Sigmoid colon (tissue), 7 donors: ENCODE data around the gene UNC13C. TPM values are rescaled to one million over a fixed set of nuclear protein-coding genes. Genes with fewer than 3 reads are reported as not detected.

Source experiments
- DNase-seq: peaks from one replicate; pipeline ENCODE4 v3.0.0-alpha.2; 2019
- H3K27ac ChIP-seq, 4 donors: fragments of 200-600 bp; sonication (generic); one replicate each; pipeline ENCODE4 v1.5.1; 2016 to 2019; ENCODE audit warnings: mild to moderate bottlenecking in 1 of 4
- H3K27me3 ChIP-seq, 3 donors: fragments of 200-600 bp; sonication (generic); one replicate each; pipeline ENCODE4 v1.5.1; 2019; ENCODE audit warnings: mild to moderate bottlenecking in 1 of 3
- H3K36me3 ChIP-seq, 4 donors: fragments of 200-600 bp; sonication (generic); one replicate each; pipeline ENCODE4 v1.5.1; 2016 to 2019
- H3K4me1 ChIP-seq, 4 donors: fragments of 200-600 bp; sonication (generic); one replicate each; pipeline ENCODE4 v1.5.1; 2017 to 2019
- H3K4me3 ChIP-seq, 4 donors: fragments of 200-600 bp; sonication (generic); one replicate each; pipeline ENCODE4 v1.5.1; 2017 to 2019; ENCODE audit warnings: mild to moderate bottlenecking in 2 of 4, moderate library complexity in 1 of 4
- H3K9me3 ChIP-seq, 4 donors: fragments of 200-600 bp in 3 of 4; sonication (generic) in 3 of 4; one replicate each; pipeline versions ENCODE4 v1.5.1 to v1.6.1; 2013 to 2019
- EP300 ChIP-seq, 4 donors: sonication (generic); formaldehyde crosslinking; IDR thresholded peaks; one replicate each; pipeline ENCODE4 v1.6.1; 2017; ENCODE audit warnings: antibody characterized with exemption in 4 of 4
- POLR2A ChIP-seq, 2 donors: fragments of 450-650 bp; IDR thresholded peaks; one replicate each; pipeline ENCODE4 v1.6.1; 2016; ENCODE audit warnings: antibody characterized with exemption in 2 of 2, mild to moderate bottlenecking in 2 of 2, moderate library complexity in 2 of 2
- POLR2AphosphoS5 ChIP-seq, 4 donors: sonication (generic); formaldehyde crosslinking; IDR thresholded peaks; one replicate each; pipeline ENCODE4 v1.6.1; 2017; ENCODE audit warnings: antibody characterized with exemption in 4 of 4
- WGBS, 2 donors: extraction: QIAGEN DNeasy Blood & Tissue Kit; methylation state at CpG; one replicate each; pipeline ENCODE4 v1.1.7; 2013; 5-methylcytosine and 5-hydroxymethylcytosine counted together
- intact Hi-C: fragments of 100-400 bp; cut with DNase I; formaldehyde crosslinking; loops from one replicate; pipeline ENCODE4 v1.15.1; 2023
- polyA plus RNA-seq, 3 donors: library from polyadenylated mRNA; stranded (reverse); fragments of 200-250 nt; gene quantifications; one replicate each; pipeline ENCODE4 v1.2.3, GENCODE V29; 2013
- total RNA-seq, 4 donors: library from RNA; depleted of rRNA; stranded (reverse); fragments of >200 nt; gene quantifications; one replicate each; pipeline ENCODE4 v1.1.0, GENCODE V29; 2016
- TF ChIP-seq, protein P1 (sequence below), 4 experiments: fragments of 450-650 bp in 3 of 4; fragments of 200-600 bp in 1 of 4; IDR thresholded peaks; one replicate each; pipeline ENCODE4 v1.5.1; 2016 to 2019; ENCODE audit warnings: antibody characterized with exemption in 4 of 4, mild to moderate bottlenecking in 3 of 4, moderate library complexity in 2 of 4
- donor health status: healthy with polysubstance abuse.
- donor health status: Bipolar disorder and iron deficiency.
- donor health status: healthy.

The UNC13C gene
- total and polyA plus RNA-seq, 7 donors, result under 0.01 to 1.7 (median 1.3) TPM; not detected in 1

GRCh38 chr15:54576298-54576935 lies 598.2 kb downstream of the UNC13C start:
- Histone ChIP-seq H3K36me3 (no peaks in the 10 kb centered on the region), H3K9me3 (peaks cover 0 to under 1% (median 0%) of the 10 kb centered on the region in 4 donors), H3K4me3 (no peak overlapping the region), H3K4me1 (no peaks in the 10 kb centered on the region), H3K27me3 (no peaks in the 10 kb centered on the region), H3K27ac (no peak overlapping the region)
- TF ChIP-seq POLR2A (IDR thresholded peaks at IDR 0.05), result no peak
- no peak for TF ChIP-seq POLR2AphosphoS5 (IDR thresholded peaks at IDR 0.05)
- no peak for TF ChIP-seq EP300 (IDR thresholded peaks at IDR 0.05)
- TF ChIP-seq, protein P1, sequence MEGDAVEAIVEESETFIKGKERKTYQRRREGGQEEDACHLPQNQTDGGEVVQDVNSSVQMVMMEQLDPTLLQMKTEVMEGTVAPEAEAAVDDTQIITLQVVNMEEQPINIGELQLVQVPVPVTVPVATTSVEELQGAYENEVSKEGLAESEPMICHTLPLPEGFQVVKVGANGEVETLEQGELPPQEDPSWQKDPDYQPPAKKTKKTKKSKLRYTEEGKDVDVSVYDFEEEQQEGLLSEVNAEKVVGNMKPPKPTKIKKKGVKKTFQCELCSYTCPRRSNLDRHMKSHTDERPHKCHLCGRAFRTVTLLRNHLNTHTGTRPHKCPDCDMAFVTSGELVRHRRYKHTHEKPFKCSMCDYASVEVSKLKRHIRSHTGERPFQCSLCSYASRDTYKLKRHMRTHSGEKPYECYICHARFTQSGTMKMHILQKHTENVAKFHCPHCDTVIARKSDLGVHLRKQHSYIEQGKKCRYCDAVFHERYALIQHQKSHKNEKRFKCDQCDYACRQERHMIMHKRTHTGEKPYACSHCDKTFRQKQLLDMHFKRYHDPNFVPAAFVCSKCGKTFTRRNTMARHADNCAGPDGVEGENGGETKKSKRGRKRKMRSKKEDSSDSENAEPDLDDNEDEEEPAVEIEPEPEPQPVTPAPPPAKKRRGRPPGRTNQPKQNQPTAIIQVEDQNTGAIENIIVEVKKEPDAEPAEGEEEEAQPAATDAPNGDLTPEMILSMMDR (IDR thresholded peaks at IDR 0.05), result no peak
- intact Hi-C loops, result no loop called here
- 68% methylated on average over 4 of the region's 4 CpGs for WGBS, 2 donors
- no peak for DNase-seq

DNA sequence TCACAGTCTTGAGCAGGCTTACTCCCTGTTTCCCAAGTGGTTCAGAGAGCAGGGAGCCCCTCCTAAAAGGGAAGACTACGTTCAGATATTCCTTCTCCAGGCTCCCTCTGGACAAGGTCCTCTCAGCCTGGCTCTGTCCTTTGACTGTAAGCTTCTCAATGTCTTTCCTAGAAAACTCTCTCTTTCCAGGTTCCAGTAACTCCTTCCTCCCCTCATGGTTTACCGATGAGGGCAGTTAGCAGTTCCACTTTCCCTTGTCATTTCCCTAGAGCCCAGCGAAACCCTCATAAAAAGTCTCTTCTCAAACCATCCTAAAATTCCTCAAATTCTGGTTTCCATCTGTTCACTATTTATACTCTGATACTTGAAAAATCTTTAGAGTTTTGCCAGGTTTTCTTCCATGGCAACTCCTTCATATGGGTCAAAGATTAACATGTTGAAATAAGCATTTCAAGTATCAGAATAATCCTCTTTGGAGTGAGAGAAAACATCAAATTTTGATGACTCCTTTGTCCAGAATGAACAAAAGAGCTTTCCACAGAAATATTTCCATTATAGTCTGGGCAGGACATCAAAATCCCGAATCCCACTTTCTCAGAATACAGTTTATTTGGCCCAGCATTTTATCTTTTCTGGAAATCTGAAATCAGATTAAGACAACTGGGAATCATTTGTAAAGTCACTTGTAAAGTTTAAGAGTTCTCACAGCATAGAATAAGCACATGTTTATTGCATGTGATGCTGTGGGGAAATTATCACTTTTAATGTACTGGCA lies 599.4 kb downstream of the UNC13C start:
- intact Hi-C loops, result no loop called here
- Histone ChIP-seq H3K27me3 (no peaks in the 10 kb centered on the region), H3K4me3 (no peak overlapping the region), H3K9me3 (peaks cover 0 to 2% (median 0%) of the 10 kb centered on the region in 4 donors), H3K36me3 (no peaks in the 10 kb centered on the region), H3K4me1 (no peaks in the 10 kb centered on the region), H3K27ac (no peak overlapping the region)
- DNase-seq, result no peak
- WGBS, 2 donors, result 53 to 60% methylated on average over 4 of the region's 4 CpGs
- TF ChIP-seq, protein P1 (IDR thresholded peaks at IDR 0.05), result no peak
- no peak for TF ChIP-seq POLR2A (IDR thresholded peaks at IDR 0.05)
- no peak for TF ChIP-seq POLR2AphosphoS5 (IDR thresholded peaks at IDR 0.05)
- TF ChIP-seq EP300 (IDR thresholded peaks at IDR 0.05), result no peak

DNA sequence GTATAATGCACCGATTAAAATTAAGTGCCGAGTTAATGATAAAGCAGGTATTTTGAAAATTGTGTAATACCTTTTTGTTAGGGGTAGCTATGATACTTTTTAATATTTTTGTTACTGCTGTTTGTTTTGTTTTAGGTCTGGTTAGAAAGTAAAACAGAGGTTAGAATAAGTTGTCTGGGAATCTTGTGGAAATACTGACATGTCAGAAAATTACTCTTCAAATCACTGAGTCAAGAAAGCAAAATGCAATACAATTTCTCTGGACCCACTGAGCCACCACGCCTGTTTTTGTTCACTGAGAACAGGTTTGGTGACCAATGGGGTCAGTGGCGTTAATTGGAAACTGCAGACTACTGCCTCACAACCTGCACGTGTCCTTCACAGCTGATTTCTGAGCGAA lies 601.6 kb downstream of the UNC13C start:
- 82 to 91% methylated on average over 6 of the region's 6 CpGs for WGBS, 2 donors
- peaks cover 0 to 2% (median 0%) of the 10 kb centered on the region in 4 donors for H3K9me3 ChIP-seq
- H3K36me3 ChIP-seq, result no peaks in the 10 kb centered on the region
- no peak overlapping the region for H3K27ac ChIP-seq
- TF ChIP-seq POLR2AphosphoS5 (IDR thresholded peaks at IDR 0.05) (no peak), POLR2A (IDR thresholded peaks at IDR 0.05) (no peak), EP300 (IDR thresholded peaks at IDR 0.05) (no peak)
- TF ChIP-seq, protein P1 (IDR thresholded peaks at IDR 0.05), result no peak
- intact Hi-C loops, result no loop called here
- no peaks in the 10 kb centered on the region for H3K4me1 ChIP-seq
- H3K4me3 ChIP-seq, result no peak overlapping the region
- H3K27me3 ChIP-seq, result no peaks in the 10 kb centered on the region
- DNase-seq, result no peak

- TF ChIP-seq, protein P1 (IDR thresholded peaks at IDR 0.05), result no peak
- TF ChIP-seq EP300 (IDR thresholded peaks at IDR 0.05) (no peak), POLR2AphosphoS5 (IDR thresholded peaks at IDR 0.05) (no peak), POLR2A (IDR thresholded peaks at IDR 0.05) (no peak)
- 70 to 84% methylated on average over 2 of the region's 2 CpGs for WGBS, 2 donors
- H3K27ac ChIP-seq, result no peak overlapping the region
- intact Hi-C loops, result no loop called here
- no peak for DNase-seq
- H3K4me3 ChIP-seq, result no peak overlapping the region
- H3K9me3 ChIP-seq, result peaks cover 0 to 2% (median 0%) of the 10 kb centered on the region in 4 donors
- H3K36me3 ChIP-seq, result no peaks in the 10 kb centered on the region
- no peaks in the 10 kb centered on the region for H3K27me3 ChIP-seq
- no peaks in the 10 kb centered on the region for H3K4me1 ChIP-seq
These were observed 602.4 kb downstream of the UNC13C start for GRCh38 chr15:54580643-54581042.
